ENCODE measurements around the gene COL4A6.

COL4A6 gene

GRCh38 chrX:108138814-108139702 lies 299.2 kb downstream of the COL4A6 start:
- DNase-seq = no peak

GRCh38 chrX:108134724-108135123 lies 303.5 kb downstream of the COL4A6 start:
- DNase-seq = no peak

GRCh38 chrX:108132876-108133275 lies 305.3 kb downstream of the COL4A6 start:
- DNase-seq = no peak

- DNase-seq = no peak
Observed at GRCh38 chrX:108132034-108132433, 306.2 kb downstream of the COL4A6 start.

GRCh38 chrX:108131471-108131870 lies 306.8 kb downstream of the COL4A6 start:
- DNase-seq = no peak

GRCh38 chrX:108130889-108131288 lies 307.3 kb downstream of the COL4A6 start:
- DNase-seq = no peak

GRCh38 chrX:108127152-108127551 lies 311.1 kb downstream of the COL4A6 start:
- no peak for DNase-seq

- no peak for DNase-seq
Observed at GRCh38 chrX:108126661-108127060, 311.6 kb downstream of the COL4A6 start.

- no peak for DNase-seq
Observed at GRCh38 chrX:108123591-108124366, 314.4 kb downstream of the COL4A6 start.

GRCh38 chrX:108122748-108123147 lies 315.5 kb downstream of the COL4A6 start:
- DNase-seq = no peak

GRCh38 chrX:108121291-108121690 lies 316.9 kb downstream of the COL4A6 start:
- DNase-seq = no peak

- no peak for DNase-seq
Observed at GRCh38 chrX:108117988-108118387, 320.2 kb downstream of the COL4A6 start.

- DNase-seq = no peak
Observed at GRCh38 chrX:108114541-108114940, 323.7 kb downstream of the COL4A6 start.
